B cell (primary cell): ENCODE data around the gene DPYSL4. TPM values are rescaled to one million over a fixed set of nuclear protein-coding genes. Genes with fewer than 3 reads are reported as not detected.

Source experiments
- ATAC-seq: fragments of 200-7000 bp; cut with Tn5 transposase; one replicate; pipeline ENCODE4 v1.10.0; 2021; ENCODE audit warnings: low read depth, mild to moderate bottlenecking, moderate number of reproducible peaks, moderate library complexity
- CTCF ChIA-PET: fragments of 350-600 bp; sonication (Branson Sonifier 250); formaldehyde crosslinking; loops from one replicate; lab custom pipeline; 2021; ENCODE audit warnings: antibody characterized with exemption, inconsistent platforms; lab: Charles Lee
- POLR2A ChIA-PET: fragments of 350-600 bp; sonication (Branson Sonifier 250); formaldehyde crosslinking; loops from one replicate; lab custom pipeline; 2021; ENCODE audit warnings: antibody characterized with exemption; lab: Charles Lee
- DNase-seq: peaks from one replicate; pipeline ENCODE4 v3.0.0; 2013
- H2AFZ ChIP-seq: 2 replicates; pipeline ENCODE4 v1.6.1; 2012; ENCODE audit warnings: mild to moderate bottlenecking, low read depth, low read length; ENCODE audit not compliant: insufficient read depth, poor library complexity, severe bottlenecking
- H3K27ac ChIP-seq, 2 donors: 1 replicate in 1 of 2; 2 replicates in 1 of 2; pipeline ENCODE4 v1.5.1; 2012 to 2013; ENCODE audit warnings: low read length in 2 of 2, mild to moderate bottlenecking in 2 of 2, moderate library complexity in 1 of 2
- H3K27me3 ChIP-seq, 4 experiments: fragments of 200-600 bp in 1 of 4; sonication (generic) in 1 of 4; replicated peaks in 1 of 4; 1 replicate in 2 of 4; 2 replicates in 2 of 4; pipeline versions ENCODE4 v1.6.1 to v1.7.0; 2013 to 2016; ENCODE audit warnings: low read length in 3 of 4, mild to moderate bottlenecking in 2 of 4, mixed read lengths in 1 of 4, moderate library complexity in 1 of 4; ENCODE audit not compliant: insufficient read depth in 4 of 4, control insufficient read depth in 3 of 4; ENCODE audit errors: control extremely low read depth in 1 of 4
- H3K36me3 ChIP-seq, 2 experiments: replicated peaks in 1 of 2; 1 replicate in 1 of 2; 2 replicates in 1 of 2; pipeline versions ENCODE4 v1.6.1 to v1.7.1; 2013; ENCODE audit warnings: low read length in 1 of 2; ENCODE audit not compliant: insufficient read depth in 2 of 2, control insufficient read depth in 1 of 2; ENCODE audit errors: control extremely low read depth in 1 of 2, extremely low read depth in 1 of 2
- H3K4me1 ChIP-seq, 2 donors: fragments of 200-600 bp in 1 of 2; sonication (generic) in 1 of 2; 1 replicate in 1 of 2; 2 replicates in 1 of 2; pipeline versions ENCODE4 v1.5.1 to v1.6.1; 2013 to 2017; ENCODE audit warnings: low read length in 2 of 2; ENCODE audit not compliant: control insufficient read depth in 2 of 2, insufficient read depth in 2 of 2
- H3K4me2 ChIP-seq: replicated peaks from 2 replicates; pipeline ENCODE3; 2012; ENCODE audit warnings: mild to moderate bottlenecking, low read depth, low read length; ENCODE audit not compliant: poor library complexity, severe bottlenecking
- H3K4me3 ChIP-seq, 5 experiments: fragments of 200-600 bp in 1 of 5; sonication (generic) in 1 of 5; 1 replicate in 3 of 5; 2 replicates in 2 of 5; pipeline versions ENCODE4 v1.5.1 to v1.7.0; 2011 to 2016; ENCODE audit warnings: low read length in 4 of 5, mild to moderate bottlenecking in 4 of 5, low read depth in 2 of 5, control low read depth in 1 of 5, moderate library complexity in 1 of 5; ENCODE audit not compliant: insufficient read depth in 1 of 5; ENCODE audit errors: control extremely low read depth in 1 of 5, extremely low read depth in 1 of 5
- H3K79me2 ChIP-seq: fragments of 200-600 bp; sonication (generic); one replicate; pipeline ENCODE4 v1.6.0; 2016; ENCODE audit warnings: low read length; ENCODE audit not compliant: control insufficient read depth, insufficient read depth
- H3K9ac ChIP-seq: fragments of 200-600 bp; sonication (generic); 2 replicates; pipeline ENCODE4 v1.6.1; 2017; ENCODE audit warnings: mild to moderate bottlenecking, low read length, moderate library complexity
- H3K9me3 ChIP-seq, 3 donors: one replicate each; pipeline versions ENCODE4 v1.6.1 to v1.7.1; 2013; ENCODE audit warnings: low read length in 2 of 3; ENCODE audit not compliant: control insufficient read depth in 2 of 3, insufficient read depth in 1 of 3; ENCODE audit errors: control extremely low read depth in 1 of 3
- H4K20me1 ChIP-seq: 2 replicates; pipeline ENCODE4 v1.6.0; 2012; ENCODE audit warnings: mild to moderate bottlenecking, low read length; ENCODE audit not compliant: insufficient read depth, control insufficient read depth, poor library complexity, severe bottlenecking
- H3K27ac Mint-ChIP-seq: one replicate; pipeline ENCODE4 v1.8.0; 2021; ENCODE audit warnings: mixed read lengths
- H3K27me3 Mint-ChIP-seq: one replicate; pipeline ENCODE4 v1.8.0; 2021; ENCODE audit warnings: mixed read lengths
- H3K4me1 Mint-ChIP-seq: one replicate; pipeline ENCODE4 v1.8.0; 2021; ENCODE audit warnings: mixed read lengths
- H3K4me3 Mint-ChIP-seq: one replicate; pipeline ENCODE4 v1.8.0; 2021; ENCODE audit warnings: mixed read lengths
- H3K9me3 Mint-ChIP-seq: one replicate; pipeline ENCODE4 v1.8.0; 2022; ENCODE audit warnings: mixed read lengths; ENCODE audit not compliant: insufficient read depth
- EZH2 ChIP-seq: IDR thresholded peaks from 2 replicates; pipeline ENCODE4 v1.6.1; 2012; ENCODE audit warnings: borderline replicate concordance, low read depth, mild to moderate bottlenecking, moderate library complexity, low read length; ENCODE audit not compliant: insufficient read depth, poor library complexity, severe bottlenecking
- WGBS: methylation state at CpG from one replicate; pipeline ENCODE4 v1.1.5; 2013; ENCODE audit warnings: missing lambda C conversion rate; ENCODE audit not compliant: insufficient coverage; 5-methylcytosine and 5-hydroxymethylcytosine counted together
- intact Hi-C: fragments of 100-400 bp; cut with micrococcal nuclease; formaldehyde crosslinking; loops from one replicate; pipeline ENCODE4 v1.10.0; 2022
- polyA plus RNA-seq: library from polyadenylated mRNA; depleted of rRNA; stranded (reverse); fragments of >200 nt; gene quantifications from 2 replicates; pipeline ENCODE4 v1.2.3, GENCODE V29; 2012
- total RNA-seq, 2 donors: library from RNA; stranded (reverse); fragments of 120-200 nt in 1 of 2; gene quantifications; 1 replicate in 1 of 2; 2 replicates in 1 of 2; pipeline versions ENCODE4 v1.2.3 to v1.2.4, GENCODE V29; 2013 to 2022
- TF ChIP-seq, protein P1 (sequence below): fragments of 200-600 bp; IDR thresholded peaks from one replicate; pipeline ENCODE4 v1.8.0; 2022; ENCODE audit warnings: antibody characterized with exemption, mild to moderate bottlenecking

DPYSL4 gene
- total and polyA plus RNA-seq, 2 donors (not counting 1 experiment from before 2014, with no cell fraction given), result 0.03 to 0.22 TPM

GRCh38 chr10:132176623-132177500 is 9.9 kb upstream of the DPYSL4 start:
- Mint-ChIP-seq H3K9me3 (no peaks in the 10 kb centered on the region), H3K4me3 (no peak overlapping the region), H3K27ac (no peak overlapping the region), H3K27me3 (peaks cover 35% of the 10 kb centered on the region), H3K4me1 (peaks cover 6% of the 10 kb centered on the region)
- no peak overlapping the region for H3K9ac ChIP-seq
- H4K20me1 ChIP-seq, result no peaks in the 10 kb centered on the region
- peaks cover 0 to 8% (median 0%) of the 10 kb centered on the region in 3 donors for H3K9me3 ChIP-seq
- no peaks in the 10 kb centered on the region for H3K79me2 ChIP-seq
- peaks cover 11 to 16% of the 10 kb centered on the region in 2 donors for H3K4me1 ChIP-seq
- peak overlapping the region; percentile 29 for H3K4me2 ChIP-seq
- DNase-seq, result no peak
- CTCF ChIA-PET, result no interaction called here
- intact Hi-C loops, result no loop called here
- H3K27ac ChIP-seq, result no peak overlapping the region
- 72% methylated on average over 18 of the region's 19 CpGs for WGBS
- no peak overlapping the region for H2AFZ ChIP-seq
- no peaks in the 10 kb centered on the region for H3K36me3 ChIP-seq
- no peak overlapping the region for H3K4me3 ChIP-seq
- H3K27me3 ChIP-seq, result peaks cover 0 to 42% (median 19%) of the 10 kb centered on the region in 4 experiments
- TF ChIP-seq EZH2, result no peak
- TF ChIP-seq, protein P1, sequence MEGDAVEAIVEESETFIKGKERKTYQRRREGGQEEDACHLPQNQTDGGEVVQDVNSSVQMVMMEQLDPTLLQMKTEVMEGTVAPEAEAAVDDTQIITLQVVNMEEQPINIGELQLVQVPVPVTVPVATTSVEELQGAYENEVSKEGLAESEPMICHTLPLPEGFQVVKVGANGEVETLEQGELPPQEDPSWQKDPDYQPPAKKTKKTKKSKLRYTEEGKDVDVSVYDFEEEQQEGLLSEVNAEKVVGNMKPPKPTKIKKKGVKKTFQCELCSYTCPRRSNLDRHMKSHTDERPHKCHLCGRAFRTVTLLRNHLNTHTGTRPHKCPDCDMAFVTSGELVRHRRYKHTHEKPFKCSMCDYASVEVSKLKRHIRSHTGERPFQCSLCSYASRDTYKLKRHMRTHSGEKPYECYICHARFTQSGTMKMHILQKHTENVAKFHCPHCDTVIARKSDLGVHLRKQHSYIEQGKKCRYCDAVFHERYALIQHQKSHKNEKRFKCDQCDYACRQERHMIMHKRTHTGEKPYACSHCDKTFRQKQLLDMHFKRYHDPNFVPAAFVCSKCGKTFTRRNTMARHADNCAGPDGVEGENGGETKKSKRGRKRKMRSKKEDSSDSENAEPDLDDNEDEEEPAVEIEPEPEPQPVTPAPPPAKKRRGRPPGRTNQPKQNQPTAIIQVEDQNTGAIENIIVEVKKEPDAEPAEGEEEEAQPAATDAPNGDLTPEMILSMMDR, result no peak
- POLR2A ChIA-PET, result no interaction called here
- no peak for ATAC-seq

DNA sequence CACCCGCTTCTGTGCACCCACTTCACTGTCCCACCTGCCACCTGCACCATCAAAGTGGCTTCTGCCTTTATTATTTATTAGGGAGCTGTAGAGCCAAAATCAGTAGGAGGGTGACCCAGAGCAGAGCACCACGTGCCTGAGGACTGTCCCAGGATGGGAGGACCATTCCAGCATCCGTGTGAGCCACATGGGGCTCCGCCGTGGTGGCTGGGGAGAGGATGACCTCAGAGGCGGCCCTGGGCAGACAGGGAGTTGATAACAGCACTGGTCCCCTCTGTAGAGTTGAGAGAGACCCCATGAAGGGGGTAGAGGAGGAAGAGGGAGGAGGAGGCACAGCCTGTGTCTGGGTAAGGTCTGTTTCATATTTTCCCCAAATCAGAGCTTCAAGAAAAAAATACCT is 8.7 kb upstream of the DPYSL4 start:
- no peak overlapping the region for H3K4me2 ChIP-seq
- no peak for TF ChIP-seq EZH2
- TF ChIP-seq, protein P1, result no peak
- WGBS, result 70% methylated on average over 5 of the region's 6 CpGs

More for the DNA sequence above, 8.7 kb upstream of the DPYSL4 start:
- ATAC-seq (no peak), DNase-seq (no peak)
- Histone ChIP-seq H3K36me3 (no peaks in the 10 kb centered on the region), H2AFZ (no peak overlapping the region), H3K9ac (no peak overlapping the region), H3K27ac (no peak overlapping the region), H3K27me3 (peaks cover 0 to 48% (median 19%) of the 10 kb centered on the region in 4 experiments), H3K4me3 (no peak overlapping the region), H4K20me1 (no peaks in the 10 kb centered on the region), H3K79me2 (no peaks in the 10 kb centered on the region), H3K9me3 (peaks cover 0 to 8% (median 0%) of the 10 kb centered on the region in 3 donors), H3K4me1 (peaks cover 11 to 16% of the 10 kb centered on the region in 2 donors)
- ChIA-PET POLR2A (no interaction called here), CTCF (no interaction called here)
- peaks cover 37% of the 10 kb centered on the region for H3K27me3 Mint-ChIP-seq
- H3K4me1 Mint-ChIP-seq, result peaks cover 6% of the 10 kb centered on the region
- H3K27ac Mint-ChIP-seq, result no peak overlapping the region
- no peaks in the 10 kb centered on the region for H3K9me3 Mint-ChIP-seq
- intact Hi-C loops, result no loop called here
- no peak overlapping the region for H3K4me3 Mint-ChIP-seq
